Upper lobe of left lung (tissue), 4 donors: ENCODE data around the gene NRF1.

Experiments
- EP300 ChIP-seq, 4 donors: sonication (generic); formaldehyde crosslinking; IDR thresholded peaks; one replicate each; pipeline ENCODE4 v1.5.1; 2017; ENCODE audit warnings: antibody characterized with exemption in 4 of 4, control low read depth in 2 of 4
- POLR2A ChIP-seq, 4 donors: fragments of 450-650 bp; IDR thresholded peaks; one replicate each; pipeline ENCODE4 v1.5.1; 2016 to 2017; ENCODE audit warnings: antibody characterized with exemption in 4 of 4, mild to moderate bottlenecking in 2 of 4
- POLR2AphosphoS5 ChIP-seq, 2 donors: sonication (generic); formaldehyde crosslinking; IDR thresholded peaks; one replicate each; pipeline ENCODE4 v1.5.1; 2017; ENCODE audit warnings: antibody characterized with exemption in 2 of 2
- TF ChIP-seq, protein P1 (sequence below), 6 experiments: fragments of 450-650 bp in 4 of 6; fragments of 200-600 bp in 2 of 6; sonication (generic) in 2 of 6; IDR thresholded peaks; one replicate each; pipeline ENCODE4 v1.5.1; 2016 to 2019; ENCODE audit warnings: antibody characterized with exemption in 6 of 6

DNA sequence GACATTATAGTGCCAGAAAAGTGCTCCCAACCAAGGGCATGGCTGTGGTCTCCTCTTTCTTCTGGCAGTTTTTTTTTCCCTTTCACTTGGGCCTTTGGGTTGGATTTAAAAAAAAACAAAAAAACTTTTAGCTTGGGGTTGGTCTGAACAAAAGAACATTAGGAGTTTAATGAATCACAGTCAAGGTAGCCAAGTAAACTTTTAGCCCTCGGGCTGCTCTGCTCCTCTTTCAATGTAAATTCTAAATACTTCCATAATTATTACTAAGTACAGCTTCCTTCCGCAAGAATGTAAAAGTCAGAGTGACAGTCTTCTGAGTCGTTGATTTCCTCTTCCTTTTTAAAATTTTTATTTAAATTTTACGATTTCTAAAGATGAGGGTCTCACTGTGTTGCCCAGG, 79.2 kb downstream of the NRF1 start:
- TF ChIP-seq, protein P1, sequence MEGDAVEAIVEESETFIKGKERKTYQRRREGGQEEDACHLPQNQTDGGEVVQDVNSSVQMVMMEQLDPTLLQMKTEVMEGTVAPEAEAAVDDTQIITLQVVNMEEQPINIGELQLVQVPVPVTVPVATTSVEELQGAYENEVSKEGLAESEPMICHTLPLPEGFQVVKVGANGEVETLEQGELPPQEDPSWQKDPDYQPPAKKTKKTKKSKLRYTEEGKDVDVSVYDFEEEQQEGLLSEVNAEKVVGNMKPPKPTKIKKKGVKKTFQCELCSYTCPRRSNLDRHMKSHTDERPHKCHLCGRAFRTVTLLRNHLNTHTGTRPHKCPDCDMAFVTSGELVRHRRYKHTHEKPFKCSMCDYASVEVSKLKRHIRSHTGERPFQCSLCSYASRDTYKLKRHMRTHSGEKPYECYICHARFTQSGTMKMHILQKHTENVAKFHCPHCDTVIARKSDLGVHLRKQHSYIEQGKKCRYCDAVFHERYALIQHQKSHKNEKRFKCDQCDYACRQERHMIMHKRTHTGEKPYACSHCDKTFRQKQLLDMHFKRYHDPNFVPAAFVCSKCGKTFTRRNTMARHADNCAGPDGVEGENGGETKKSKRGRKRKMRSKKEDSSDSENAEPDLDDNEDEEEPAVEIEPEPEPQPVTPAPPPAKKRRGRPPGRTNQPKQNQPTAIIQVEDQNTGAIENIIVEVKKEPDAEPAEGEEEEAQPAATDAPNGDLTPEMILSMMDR (IDR thresholded peaks at IDR 0.05), result no peak
- no peak for TF ChIP-seq POLR2A (IDR thresholded peaks at IDR 0.05)
- TF ChIP-seq POLR2AphosphoS5 (IDR thresholded peaks at IDR 0.05), result no peak
- TF ChIP-seq EP300 (IDR thresholded peaks at IDR 0.05), result no peak
